Mesodermal cell (in vitro differentiated cells): ENCODE results near the gene B3GLCT.
"Not testable (repeated sequence)": the region's sequence is repeated elsewhere in the genome, so short reads cannot be mapped to it uniquely, and the experiment has no call there.

ENCODE experiments used
- H3K27ac ChIP-seq: 2 replicates; pipeline ENCODE4 v1.7.0; 2013; ENCODE audit warnings: mild to moderate bottlenecking, low read depth, low read length, moderate library complexity; ENCODE audit not compliant: severe bottlenecking
- H3K36me3 ChIP-seq: 2 replicates; pipeline ENCODE4 v1.7.1; 2013; ENCODE audit warnings: mild to moderate bottlenecking, low read length, moderate library complexity; ENCODE audit not compliant: control insufficient read depth, insufficient read depth
- H3K4me1 ChIP-seq: one replicate; pipeline ENCODE4 v1.7.1; 2013; ENCODE audit warnings: mild to moderate bottlenecking, low read length; ENCODE audit not compliant: insufficient read depth, control insufficient read depth, poor library complexity, severe bottlenecking
- H3K4me3 ChIP-seq: 2 replicates; pipeline ENCODE4 v1.7.0; 2013; ENCODE audit warnings: low read length, control low read depth, mild to moderate bottlenecking; ENCODE audit not compliant: insufficient read depth, poor library complexity, severe bottlenecking; ENCODE audit errors: extremely low read depth
- H3K9me3 ChIP-seq: 2 replicates; pipeline ENCODE4 v1.7.1; 2013; ENCODE audit warnings: mild to moderate bottlenecking, low read length, moderate library complexity; ENCODE audit not compliant: control insufficient read depth
- WGBS, 2 experiments: methylation state at CpG; one replicate each; pipeline ENCODE4 v1.1.5; 2013; ENCODE audit warnings: missing lambda C conversion rate in 2 of 2; ENCODE audit not compliant: insufficient coverage in 2 of 2; 5-methylcytosine and 5-hydroxymethylcytosine counted together

B3GLCT gene

GRCh38 chr13:31322702-31323405 is 123.1 kb downstream of the B3GLCT start:
- H3K36me3 ChIP-seq: peaks cover 18% of the 10 kb centered on the region
- no peak overlapping the region for H3K4me3 ChIP-seq
- 80 to 92% methylated on average over 1 to 3 of the region's 6 CpGs for WGBS, 2 experiments
- no peak overlapping the region for H3K27ac ChIP-seq
- no peaks in the 10 kb centered on the region for H3K4me1 ChIP-seq
- H3K9me3 ChIP-seq: no peaks in the 10 kb centered on the region

GRCh38 chr13:31327182-31327860 is 127.5 kb downstream of the B3GLCT start:
- 79 to 100% methylated on average over 2 to 3 of the region's 7 CpGs for WGBS, 2 experiments
- H3K27ac ChIP-seq: no peak overlapping the region
- H3K36me3 ChIP-seq: peaks cover 21% of the 10 kb centered on the region
- H3K4me1 ChIP-seq: no peaks in the 10 kb centered on the region
- no peak overlapping the region for H3K4me3 ChIP-seq
- H3K9me3 ChIP-seq: no peaks in the 10 kb centered on the region

GRCh38 chr13:31328549-31329235 is 128.9 kb downstream of the B3GLCT start:
- peaks cover 20% of the 10 kb centered on the region for H3K36me3 ChIP-seq
- WGBS, 2 experiments: 63% methylated on average over 5 of the region's 8 CpGs; no CpG with 5 or more reads in 1 of the 2 experiments
- no peak overlapping the region for H3K4me3 ChIP-seq

GRCh38 chr13:31330236-31330635 is 130.5 kb downstream of the B3GLCT start:
- Histone ChIP-seq H3K9me3 (no peaks in the 10 kb centered on the region), H3K36me3 (peaks cover 7% of the 10 kb centered on the region), H3K4me3 (no peak overlapping the region), H3K4me1 (no peaks in the 10 kb centered on the region), H3K27ac (no peak overlapping the region)
- no CpG with 5 or more reads among the region's 1 CpG for WGBS, 2 experiments

More at GRCh38 chr13:31328549-31329235, 128.9 kb downstream of the B3GLCT start:
- Histone ChIP-seq H3K4me1 (no peaks in the 10 kb centered on the region), H3K9me3 (no peaks in the 10 kb centered on the region), H3K27ac (no peak overlapping the region)

GRCh38 chr13:31331068-31331467 is 131.3 kb downstream of the B3GLCT start:
- no peak overlapping the region for H3K27ac ChIP-seq
- peaks cover 7% of the 10 kb centered on the region for H3K36me3 ChIP-seq
- WGBS, 2 experiments: 89 to 94% methylated on average over 2 to 3 of the region's 4 CpGs
- H3K4me1 ChIP-seq: no peaks in the 10 kb centered on the region
- no peak overlapping the region for H3K4me3 ChIP-seq
- no peaks in the 10 kb centered on the region for H3K9me3 ChIP-seq

- no peak overlapping the region for H3K4me3 ChIP-seq
- no peaks in the 10 kb centered on the region for H3K4me1 ChIP-seq
- H3K36me3 ChIP-seq: peaks cover 4% of the 10 kb centered on the region
- WGBS, 2 experiments: 86 to 100% methylated on average over 1 of the region's 1 CpG
- no peak overlapping the region for H3K27ac ChIP-seq
- H3K9me3 ChIP-seq: no peaks in the 10 kb centered on the region
Measured at GRCh38 chr13:31334547-31334946, 134.8 kb downstream of the B3GLCT start.

GRCh38 chr13:31334994-31335557 is 135.3 kb downstream of the B3GLCT start:
- Histone ChIP-seq H3K27ac (no peak overlapping the region), H3K9me3 (peaks cover 2% of the 10 kb centered on the region), H3K36me3 (peaks cover 2% of the 10 kb centered on the region), H3K4me3 (no peak overlapping the region), H3K4me1 (no peaks in the 10 kb centered on the region)
- WGBS, 2 experiments: 78 to 80% methylated on average over 1 to 3 of the region's 6 CpGs

GRCh38 chr13:31339616-31340015 is 139.8 kb downstream of the B3GLCT start:
- 84 to 90% methylated on average over 6 to 10 of the region's 22 CpGs for WGBS, 2 experiments
- not testable (repeated sequence) for H3K4me3 ChIP-seq, H3K36me3 ChIP-seq, H3K27ac ChIP-seq, H3K4me1 ChIP-seq, H3K9me3 ChIP-seq

GRCh38 chr13:31340848-31341247 is 141.1 kb downstream of the B3GLCT start:
- not testable (repeated sequence) for H3K4me1 ChIP-seq, H3K27ac ChIP-seq, H3K9me3 ChIP-seq, H3K36me3 ChIP-seq, H3K4me3 ChIP-seq
- 86 to 87% methylated on average over 11 to 12 of the region's 12 CpGs for WGBS, 2 experiments

- Histone ChIP-seq H3K4me1 (no peaks in the 10 kb centered on the region), H3K4me3 (no peak overlapping the region), H3K36me3 (no peaks in the 10 kb centered on the region), H3K9me3 (no peaks in the 10 kb centered on the region), H3K27ac (no peak overlapping the region)
- WGBS, 2 experiments: 82% methylated on average over 2 of the region's 2 CpGs; no CpG with 5 or more reads in 1 of the 2 experiments
Measured at GRCh38 chr13:31346891-31347290, 147.1 kb downstream of the B3GLCT start.
